Loucy (cell line): ENCODE results near the gene CCDC71.

Experiments
- EZH2phosphoT487 ChIP-seq: fragments of 200-600 bp; IDR thresholded peaks from 2 replicates; pipeline ENCODE4 v1.6.1; 2018; ENCODE audit warnings: antibody characterized with exemption, mild to moderate bottlenecking, moderate library complexity, borderline replicate concordance
- TF ChIP-seq, protein P1 (sequence below): fragments of 200-600 bp; sonication (generic); conservative IDR thresholded peaks from 2 replicates; pipeline ENCODE4 v1.5.1; 2014; ENCODE audit warnings: mild to moderate bottlenecking, antibody characterized with exemption, low read length

DNA sequence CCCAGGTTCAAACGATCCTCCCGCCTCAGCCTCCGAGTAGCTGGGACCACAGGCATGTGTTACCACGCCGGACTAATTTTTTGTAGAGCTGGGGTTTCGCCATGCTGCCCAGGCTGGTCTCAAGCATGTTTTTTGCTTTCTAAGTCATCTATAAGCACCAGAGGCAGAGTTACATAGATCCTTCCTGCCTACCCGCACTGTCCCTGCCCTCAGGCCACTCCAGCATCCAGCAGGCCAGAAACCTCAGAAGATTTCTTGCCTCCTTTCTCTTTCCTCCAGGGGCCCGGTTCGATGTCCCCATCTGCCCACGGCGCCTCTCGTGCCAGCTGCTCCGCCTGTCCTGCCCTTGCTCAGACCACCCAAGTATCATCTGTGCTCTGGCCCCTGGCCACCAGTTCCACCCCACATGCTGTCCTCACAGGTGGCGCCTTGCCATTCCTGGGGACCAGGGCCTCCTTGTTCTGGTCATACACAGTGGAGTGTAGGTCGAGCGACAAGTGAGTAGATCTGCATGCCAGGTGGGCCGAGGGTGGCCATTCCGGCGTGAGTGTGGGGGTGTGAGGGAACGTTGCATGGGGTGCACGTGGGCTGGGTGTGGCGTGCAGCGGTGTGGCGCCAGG lies 32.6 kb upstream of the CCDC71 start:
- TF ChIP-seq, protein P1, sequence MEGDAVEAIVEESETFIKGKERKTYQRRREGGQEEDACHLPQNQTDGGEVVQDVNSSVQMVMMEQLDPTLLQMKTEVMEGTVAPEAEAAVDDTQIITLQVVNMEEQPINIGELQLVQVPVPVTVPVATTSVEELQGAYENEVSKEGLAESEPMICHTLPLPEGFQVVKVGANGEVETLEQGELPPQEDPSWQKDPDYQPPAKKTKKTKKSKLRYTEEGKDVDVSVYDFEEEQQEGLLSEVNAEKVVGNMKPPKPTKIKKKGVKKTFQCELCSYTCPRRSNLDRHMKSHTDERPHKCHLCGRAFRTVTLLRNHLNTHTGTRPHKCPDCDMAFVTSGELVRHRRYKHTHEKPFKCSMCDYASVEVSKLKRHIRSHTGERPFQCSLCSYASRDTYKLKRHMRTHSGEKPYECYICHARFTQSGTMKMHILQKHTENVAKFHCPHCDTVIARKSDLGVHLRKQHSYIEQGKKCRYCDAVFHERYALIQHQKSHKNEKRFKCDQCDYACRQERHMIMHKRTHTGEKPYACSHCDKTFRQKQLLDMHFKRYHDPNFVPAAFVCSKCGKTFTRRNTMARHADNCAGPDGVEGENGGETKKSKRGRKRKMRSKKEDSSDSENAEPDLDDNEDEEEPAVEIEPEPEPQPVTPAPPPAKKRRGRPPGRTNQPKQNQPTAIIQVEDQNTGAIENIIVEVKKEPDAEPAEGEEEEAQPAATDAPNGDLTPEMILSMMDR, result no peak
- no peak for TF ChIP-seq EZH2phosphoT487
